Mesenchymal stem cell (in vitro differentiated cells and primary cell): ENCODE results near the gene ABI3. TPM values are rescaled to one million over a fixed set of nuclear protein-coding genes. Genes with fewer than 3 reads are reported as not detected.

Source experiments
- DNase-seq: peaks from one replicate; pipeline ENCODE4 v3.0.0-alpha.2; 2013
- H2AFZ ChIP-seq: one replicate; pipeline ENCODE4 v1.6.1; 2013; ENCODE audit warnings: low read depth, mild to moderate bottlenecking, control low read depth, inconsistent platforms, low read length, moderate library complexity
- H2AK5ac ChIP-seq: 2 replicates; pipeline ENCODE4 v1.6.1; 2013; ENCODE audit warnings: low read length, moderate library complexity, mild to moderate bottlenecking, inconsistent platforms; ENCODE audit not compliant: severe bottlenecking
- H2BK120ac ChIP-seq: one replicate; pipeline ENCODE4 v1.6.1; 2013; ENCODE audit warnings: low read depth, mild to moderate bottlenecking, inconsistent platforms, low read length, moderate library complexity
- H2BK12ac ChIP-seq, 2 experiments: one replicate each; pipeline ENCODE4 v1.6.1; 2013; ENCODE audit warnings: inconsistent platforms in 2 of 2, low read length in 2 of 2, mild to moderate bottlenecking in 2 of 2, moderate library complexity in 2 of 2, control low read depth in 1 of 2
- H2BK15ac ChIP-seq: one replicate; pipeline ENCODE4 v1.6.1; 2013; ENCODE audit warnings: mild to moderate bottlenecking, low read depth, inconsistent platforms; ENCODE audit not compliant: poor library complexity, severe bottlenecking
- H2BK5ac ChIP-seq: 2 replicates; pipeline ENCODE4 v1.6.1; 2013; ENCODE audit warnings: low read depth, mild to moderate bottlenecking, low read length, control low read depth, inconsistent platforms; ENCODE audit not compliant: poor library complexity, severe bottlenecking
- H3K14ac ChIP-seq, 2 experiments: one replicate each; pipeline ENCODE4 v1.6.1; 2013; ENCODE audit warnings: inconsistent platforms in 2 of 2, low read length in 2 of 2, control low read depth in 1 of 2, mild to moderate bottlenecking in 1 of 2, moderate library complexity in 1 of 2
- H3K18ac ChIP-seq, 2 experiments: one replicate each; pipeline ENCODE4 v1.6.1; 2013; ENCODE audit warnings: inconsistent platforms in 2 of 2, low read length in 2 of 2, control low read depth in 1 of 2, low read depth in 1 of 2, mild to moderate bottlenecking in 1 of 2
- H3K23ac ChIP-seq, 2 experiments: one replicate each; pipeline ENCODE4 v1.6.1; 2013; ENCODE audit warnings: inconsistent platforms in 2 of 2, low read length in 2 of 2, mild to moderate bottlenecking in 2 of 2, moderate library complexity in 2 of 2, control low read depth in 1 of 2
- H3K27ac ChIP-seq: 2 replicates; pipeline ENCODE4 v1.5.1; 2013; ENCODE audit warnings: mild to moderate bottlenecking, moderate library complexity, low read length, control low read depth, inconsistent platforms; ENCODE audit not compliant: poor library complexity, severe bottlenecking
- H3K27me3 ChIP-seq, 2 experiments: 2 replicates each; pipeline versions ENCODE4 v1.6.1 to v1.7.0; 2013; ENCODE audit warnings: low read length in 2 of 2, mild to moderate bottlenecking in 2 of 2, moderate library complexity in 2 of 2, control low read depth in 1 of 2, inconsistent platforms in 1 of 2; ENCODE audit not compliant: control insufficient read depth in 1 of 2, insufficient read depth in 1 of 2
- H3K36me3 ChIP-seq, 2 experiments: 2 replicates each; pipeline versions ENCODE4 v1.6.1 to v1.7.0; 2013; ENCODE audit warnings: low read length in 2 of 2, control low read depth in 1 of 2, inconsistent platforms in 1 of 2, low read depth in 1 of 2, mild to moderate bottlenecking in 1 of 2; ENCODE audit not compliant: insufficient read depth in 2 of 2, control insufficient read depth in 1 of 2
- H3K4ac ChIP-seq, 2 experiments: one replicate each; pipeline ENCODE4 v1.6.1; 2013; ENCODE audit warnings: inconsistent platforms in 2 of 2, low read length in 2 of 2, mild to moderate bottlenecking in 2 of 2, moderate library complexity in 2 of 2, control low read depth in 1 of 2, low read depth in 1 of 2
- H3K4me1 ChIP-seq: 2 replicates; pipeline ENCODE4 v1.6.1; 2013; ENCODE audit warnings: low read depth, low read length, control low read depth; ENCODE audit not compliant: control insufficient read depth, insufficient read depth
- H3K4me2 ChIP-seq: 2 replicates; pipeline ENCODE4 v1.6.1; 2013; ENCODE audit warnings: low read length, mild to moderate bottlenecking, inconsistent platforms; ENCODE audit not compliant: poor library complexity, severe bottlenecking
- H3K4me3 ChIP-seq, 2 experiments: 2 replicates each; pipeline versions ENCODE4 v1.5.1 to v1.7.0; 2013; ENCODE audit warnings: low read length in 2 of 2, mild to moderate bottlenecking in 2 of 2, control low read depth in 1 of 2, low read depth in 1 of 2; ENCODE audit not compliant: insufficient read depth in 1 of 2
- H3K79me1 ChIP-seq: replicated peaks from 2 replicates; pipeline ENCODE4 v1.6.1; 2013; ENCODE audit warnings: mild to moderate bottlenecking, control low read depth, low read length, inconsistent platforms; ENCODE audit not compliant: poor library complexity, severe bottlenecking
- H3K9ac ChIP-seq: 2 replicates; pipeline ENCODE4 v1.7.0; 2013; ENCODE audit warnings: mild to moderate bottlenecking, low read length, moderate library complexity
- H3K9me3 ChIP-seq: 2 replicates; pipeline ENCODE4 v1.7.0; 2013; ENCODE audit warnings: mild to moderate bottlenecking, low read length; ENCODE audit not compliant: control insufficient read depth
- H4K8ac ChIP-seq: one replicate; pipeline ENCODE4 v1.6.1; 2013; ENCODE audit warnings: inconsistent platforms, mild to moderate bottlenecking, low read length, moderate library complexity
- H4K91ac ChIP-seq: one replicate; pipeline ENCODE4 v1.6.1; 2013; ENCODE audit warnings: mild to moderate bottlenecking, low read length, inconsistent platforms
- WGBS: methylation state at CpG from one replicate; pipeline ENCODE4 v1.1.7; 2013; ENCODE audit warnings: mixed read lengths; 5-methylcytosine and 5-hydroxymethylcytosine counted together
- polyA plus RNA-seq, 2 experiments: library from polyadenylated mRNA; stranded (reverse); fragments of 200-250 nt; gene quantifications; one replicate each; pipeline ENCODE4 v1.2.3, GENCODE V29; 2013

Gene ABI3, protein sequence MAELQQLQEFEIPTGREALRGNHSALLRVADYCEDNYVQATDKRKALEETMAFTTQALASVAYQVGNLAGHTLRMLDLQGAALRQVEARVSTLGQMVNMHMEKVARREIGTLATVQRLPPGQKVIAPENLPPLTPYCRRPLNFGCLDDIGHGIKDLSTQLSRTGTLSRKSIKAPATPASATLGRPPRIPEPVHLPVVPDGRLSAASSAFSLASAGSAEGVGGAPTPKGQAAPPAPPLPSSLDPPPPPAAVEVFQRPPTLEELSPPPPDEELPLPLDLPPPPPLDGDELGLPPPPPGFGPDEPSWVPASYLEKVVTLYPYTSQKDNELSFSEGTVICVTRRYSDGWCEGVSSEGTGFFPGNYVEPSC
- polyA plus RNA-seq (2013, experiment 1 of 2): 1.5 TPM
- polyA plus RNA-seq (2013, experiment 2 of 2): 1.8 TPM

- Histone ChIP-seq H3K23ac (no peak within 1 kb of the TSS), H3K27me3 (peaks cover 0 to 60% of the 10 kb centered on the region in 2 experiments), H3K9me3 (no peaks in the 10 kb centered on the region), H3K4me3 (peak within 1 kb of the TSS; percentile 3 to 23), H3K4me2 (peak within 1 kb of the TSS; percentile 75), H3K79me1 (peaks cover 2% of the 10 kb centered on the region), H3K4ac (peak within 1 kb of the TSS; percentile 67 to 76), H2BK5ac (peak within 1 kb of the TSS; percentile 51), H3K14ac (peak within 1 kb of the TSS in 1 of 2 experiments; percentile 9), H3K4me1 (peaks cover 20% of the 10 kb centered on the region), H4K91ac (peak within 1 kb of the TSS; percentile 88), H2AFZ (peak within 1 kb of the TSS; percentile 44), H2AK5ac (peak within 1 kb of the TSS; percentile 73), H3K18ac (peak within 1 kb of the TSS; percentile 12 to 93), H2BK12ac (peak within 1 kb of the TSS; percentile 55 to 70), H2BK15ac (peak within 1 kb of the TSS; percentile 70), H4K8ac (peak within 1 kb of the TSS; percentile 97), H3K27ac (no peak within 1 kb of the TSS), H3K36me3 (no peaks in the 10 kb centered on the region), H3K9ac (peak within 1 kb of the TSS; percentile 10), H2BK120ac (peak within 1 kb of the TSS; percentile 50)
- peak; percentile 83 for DNase-seq
- WGBS: 30% methylated on average over 22 of the region's 22 CpGs
Measured at GRCh38 chr17:49210158-49211029, at the start of gene ABI3, which contains the start of gene GNGT2. Gene ABI3, plus strand, starts transcription at chr17:49210707. Its CDS starts 18 bp downstream, at chr17:49210725. Gene GNGT2, minus strand, starts transcription at chr17:49210574. Its CDS starts 3,152 bp downstream, at chr17:49207422.

DNA sequence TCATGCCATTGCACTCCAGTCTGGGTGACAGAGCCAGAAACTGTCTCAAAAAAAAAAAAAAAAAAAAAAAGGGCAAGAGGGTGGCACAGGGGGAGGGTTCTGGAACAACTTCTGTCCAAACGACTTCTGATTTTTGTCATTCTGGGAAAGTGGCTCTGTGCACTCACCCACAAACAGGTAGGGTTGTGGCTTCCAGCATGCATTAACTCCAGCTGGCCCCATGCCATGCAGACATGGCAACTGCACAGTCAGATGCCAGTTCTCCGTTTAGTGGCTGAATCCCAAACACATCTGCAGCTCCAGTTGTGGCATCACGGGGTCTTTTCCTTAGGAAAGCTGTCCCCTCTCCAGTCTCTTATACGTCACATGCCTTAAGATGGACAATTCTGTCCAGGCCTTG is 47.6 kb upstream of the ABI3 start:
- Histone ChIP-seq H2AFZ (no peak overlapping the region), H3K18ac (no peak overlapping the region), H3K36me3 (no peaks in the 10 kb centered on the region), H2BK15ac (no peak overlapping the region), H3K27ac (no peak overlapping the region), H3K4ac (no peak overlapping the region), H3K4me3 (no peak overlapping the region), H3K4me2 (no peak overlapping the region), H2BK120ac (no peak overlapping the region), H4K8ac (no peak overlapping the region), H3K9ac (no peak overlapping the region), H2AK5ac (no peak overlapping the region), H3K4me1 (peaks cover 7% of the 10 kb centered on the region), H2BK12ac (no peak overlapping the region), H3K79me1 (no peaks in the 10 kb centered on the region), H2BK5ac (no peak overlapping the region), H3K9me3 (no peaks in the 10 kb centered on the region), H3K27me3 (peaks cover 6 to 73% of the 10 kb centered on the region in 2 experiments), H4K91ac (no peak overlapping the region), H3K23ac (no peak overlapping the region), H3K14ac (no peak overlapping the region)
- DNase-seq: no peak
- 86% methylated on average over 3 of the region's 4 CpGs for WGBS

DNA sequence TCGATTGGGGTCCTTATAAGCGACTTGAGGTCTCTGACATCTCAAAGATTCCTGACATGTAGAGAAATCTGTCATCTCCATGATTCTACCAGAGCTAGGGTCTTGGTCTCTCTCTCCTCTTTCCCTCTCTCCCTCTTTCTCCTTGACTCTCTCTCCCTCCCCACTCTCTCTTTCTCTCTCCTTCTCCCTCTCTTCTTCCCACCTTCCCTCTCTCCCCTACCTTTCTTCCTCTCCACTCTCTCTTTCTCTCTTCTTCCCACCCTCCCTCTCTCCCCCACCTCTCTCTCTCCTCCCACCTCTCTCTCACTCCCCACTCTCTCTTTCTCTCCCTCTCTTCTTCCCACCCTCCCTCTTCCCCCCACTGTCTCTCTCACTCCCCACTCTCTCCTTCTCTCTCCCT is 45.4 kb upstream of the ABI3 start:
- no peak overlapping the region for H3K4ac ChIP-seq
- no peak overlapping the region for H2BK15ac ChIP-seq
- peaks cover 5% of the 10 kb centered on the region for H3K9me3 ChIP-seq
- H3K14ac ChIP-seq: no peak overlapping the region
- H4K8ac ChIP-seq: no peak overlapping the region
- no peak overlapping the region for H3K4me3 ChIP-seq
- no peaks in the 10 kb centered on the region for H3K36me3 ChIP-seq
- H2AFZ ChIP-seq: no peak overlapping the region
- DNase-seq: no peak
- no peak overlapping the region for H2BK120ac ChIP-seq
- H4K91ac ChIP-seq: no peak overlapping the region
- no peak overlapping the region for H3K4me2 ChIP-seq
- no peaks in the 10 kb centered on the region for H3K4me1 ChIP-seq
- H3K18ac ChIP-seq: no peak overlapping the region
- H3K27me3 ChIP-seq: peaks cover 15 to 74% of the 10 kb centered on the region in 2 experiments
- no peaks in the 10 kb centered on the region for H3K79me1 ChIP-seq
- no peak overlapping the region for H2AK5ac ChIP-seq
- no peak overlapping the region for H3K23ac ChIP-seq
- no peak overlapping the region for H3K27ac ChIP-seq
- H2BK12ac ChIP-seq: no peak overlapping the region
- no peak overlapping the region for H2BK5ac ChIP-seq
- H3K9ac ChIP-seq: no peak overlapping the region
- 98% methylated on average over 2 of the region's 2 CpGs for WGBS

- DNase-seq: no peak
- Histone ChIP-seq H4K8ac (no peak overlapping the region), H3K9ac (no peak overlapping the region), H2AFZ (no peak overlapping the region), H3K4me3 (no peak overlapping the region), H3K4me2 (no peak overlapping the region), H3K79me1 (no peaks in the 10 kb centered on the region), H2BK120ac (no peak overlapping the region), H3K27ac (no peak overlapping the region), H3K4me1 (no peaks in the 10 kb centered on the region), H2BK12ac (no peak overlapping the region), H2AK5ac (no peak overlapping the region), H3K23ac (no peak overlapping the region), H3K9me3 (peaks cover 17% of the 10 kb centered on the region), H4K91ac (no peak overlapping the region), H2BK5ac (no peak overlapping the region), H2BK15ac (no peak overlapping the region), H3K14ac (no peak overlapping the region), H3K4ac (no peak overlapping the region), H3K27me3 (peaks cover 15 to 77% of the 10 kb centered on the region in 2 experiments), H3K36me3 (no peaks in the 10 kb centered on the region), H3K18ac (no peak overlapping the region)
- 76% methylated on average over 9 of the region's 9 CpGs for WGBS
Measured at GRCh38 chr17:49168706-49169105, 41.8 kb upstream of the ABI3 start.
